ENCODE results near the gene PRDM7.

GRCh38 chr16:90044111-90044551 lies 33.0 kb downstream of the PRDM7 start:
- no peak for TF ChIP-seq POLR2AphosphoS5 (IDR thresholded peaks at IDR 0.05; ENCODE audit: low read depth, low read length)
- TF ChIP-seq PAX5 (IDR thresholded peaks at IDR 0.05; ENCODE audit: insufficient read depth, low read length, severe bottlenecking): no peak
- no peak for TF ChIP-seq SPI1 (IDR thresholded peaks at IDR 0.05; ENCODE audit: low read depth, low read length)
- no peak for TF ChIP-seq POLR2A (IDR thresholded peaks at IDR 0.05; ENCODE audit: low read depth, low read length)
- TF ChIP-seq POU2F2 (IDR thresholded peaks at IDR 0.05; ENCODE audit: low read depth, low read length): no peak
- TF ChIP-seq TAF1 (IDR thresholded peaks at IDR 0.05; ENCODE audit: low read depth, low read length): no peak
